GM12891 (cell line): ENCODE results near the gene C1QTNF7.

Experiments
- POLR2A ChIP-seq: IDR thresholded peaks from 2 replicates; pipeline ENCODE4 v1.6.1; 2011; ENCODE audit warnings: low read depth, low read length, control low read depth
- POLR2AphosphoS5 ChIP-seq: IDR thresholded peaks from 2 replicates; pipeline ENCODE4 v1.6.1; 2011; ENCODE audit warnings: low read depth, low read length, control low read depth
- TAF1 ChIP-seq: IDR thresholded peaks from 2 replicates; pipeline ENCODE4 v1.6.1; 2011; ENCODE audit warnings: low read depth, low read length, control low read depth

DNA sequence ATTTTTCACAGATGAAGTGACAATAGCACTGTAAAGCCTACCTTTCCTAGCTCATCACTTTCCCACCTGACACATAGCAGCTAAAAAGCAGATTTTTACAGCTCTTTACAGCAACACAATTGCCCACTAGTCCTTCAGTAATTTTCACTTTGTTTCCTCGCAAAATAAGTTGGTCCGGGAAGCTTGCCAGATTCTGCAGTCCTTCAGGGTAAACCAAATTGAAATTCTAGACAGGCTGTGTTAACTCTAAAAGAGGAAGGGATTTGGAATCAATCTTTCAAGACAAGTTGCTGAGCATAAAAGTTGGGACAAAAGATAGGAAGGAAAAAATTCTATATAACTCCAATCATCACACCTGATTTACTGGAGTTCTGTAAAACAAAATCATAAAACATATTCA is 8.7 kb downstream of the C1QTNF7 start:
- TF ChIP-seq POLR2A (no peak), POLR2AphosphoS5 (no peak), TAF1 (no peak)
